Measurements from ENCODE around the gene NIBAN1.
"Not testable (repeated sequence)": the region's sequence is repeated elsewhere in the genome, so short reads cannot be mapped to it uniquely, and the experiment has no call there.

NIBAN1 gene

GRCh38 chr1:184973272-184974055 is 844 bp downstream of the NIBAN1 start:
- peak in 1 of 2 donors; percentile 30 for DNase-seq (ENCODE audit: low read depth in 2 of 2)

GRCh38 chr1:184972315-184973055 is 1.8 kb downstream of the NIBAN1 start:
- no peak for DNase-seq (ENCODE audit: low read depth in 2 of 2)

GRCh38 chr1:184971522-184972265 is 2.6 kb downstream of the NIBAN1 start:
- no peak for DNase-seq (ENCODE audit: low read depth in 2 of 2)

GRCh38 chr1:184970691-184971161 is 3.6 kb downstream of the NIBAN1 start:
- no peak for DNase-seq (ENCODE audit: low read depth in 2 of 2)

- no peak for DNase-seq (ENCODE audit: low read depth in 2 of 2)
These were observed 7.3 kb downstream of the NIBAN1 start for GRCh38 chr1:184966989-184967388.

DNA sequence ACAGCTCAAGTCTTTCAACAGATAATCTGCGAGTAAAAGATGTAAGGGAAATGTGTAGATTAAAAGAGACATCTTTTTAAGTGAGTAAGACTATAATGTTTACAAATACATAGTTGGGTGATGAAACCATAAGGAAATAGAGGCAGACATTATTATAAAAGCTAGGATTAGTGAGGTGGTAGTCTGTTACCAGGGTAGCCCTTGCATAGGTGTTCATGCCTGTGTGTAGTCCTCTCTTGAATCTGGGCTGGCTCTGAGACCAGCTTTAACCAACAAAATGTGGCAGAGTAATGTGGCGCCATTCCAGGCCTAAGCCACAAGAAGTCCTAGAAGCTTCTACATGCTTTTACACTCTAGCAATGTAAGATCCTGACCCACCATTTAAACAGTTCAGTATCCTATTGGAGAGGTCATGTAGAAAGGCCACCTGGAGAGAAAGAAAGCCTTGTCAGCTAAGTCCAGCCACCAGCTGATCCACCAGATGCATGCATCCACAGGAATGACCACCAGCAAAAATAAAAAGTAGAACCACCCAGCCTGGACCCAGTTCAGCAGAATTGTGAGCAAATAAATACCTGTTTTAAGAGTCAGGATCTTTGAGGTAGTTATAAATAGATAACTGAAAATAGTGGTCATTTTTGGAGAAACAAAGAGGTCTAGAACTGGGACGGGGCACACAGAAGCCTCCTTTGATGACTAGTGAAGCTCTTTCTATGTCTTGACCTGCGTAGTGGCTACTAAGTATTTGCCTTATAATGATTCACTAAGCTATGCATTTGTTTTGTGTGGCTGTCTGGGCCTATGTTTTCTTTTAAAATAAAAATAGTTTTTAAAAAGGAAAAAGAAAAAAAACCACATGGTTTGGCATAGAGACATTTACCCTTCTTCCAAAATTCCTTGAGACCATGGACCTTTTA is 8.1 kb downstream of the NIBAN1 start:
- no peak for DNase-seq (ENCODE audit: low read depth in 2 of 2)

DNA sequence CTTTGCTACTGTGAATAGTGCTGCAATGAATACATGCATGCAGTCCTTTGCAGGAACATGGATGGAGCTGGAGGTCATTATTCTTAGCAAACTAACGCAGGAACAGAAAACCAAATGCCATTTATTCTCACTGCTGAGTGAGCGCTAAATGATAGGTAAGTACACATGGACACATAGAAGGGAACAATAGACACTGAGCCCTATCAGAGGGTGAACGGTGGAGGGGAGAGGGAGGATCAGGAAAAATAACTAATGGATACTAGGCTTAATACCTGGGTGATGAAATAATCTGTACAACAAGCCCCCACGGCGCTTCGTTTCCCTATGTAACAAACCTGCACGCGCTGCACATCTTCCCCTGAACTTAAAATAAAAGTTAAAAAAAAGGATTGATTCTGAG is 8.9 kb downstream of the NIBAN1 start:
- no peak for DNase-seq (ENCODE audit: low read depth in 2 of 2)

DNA sequence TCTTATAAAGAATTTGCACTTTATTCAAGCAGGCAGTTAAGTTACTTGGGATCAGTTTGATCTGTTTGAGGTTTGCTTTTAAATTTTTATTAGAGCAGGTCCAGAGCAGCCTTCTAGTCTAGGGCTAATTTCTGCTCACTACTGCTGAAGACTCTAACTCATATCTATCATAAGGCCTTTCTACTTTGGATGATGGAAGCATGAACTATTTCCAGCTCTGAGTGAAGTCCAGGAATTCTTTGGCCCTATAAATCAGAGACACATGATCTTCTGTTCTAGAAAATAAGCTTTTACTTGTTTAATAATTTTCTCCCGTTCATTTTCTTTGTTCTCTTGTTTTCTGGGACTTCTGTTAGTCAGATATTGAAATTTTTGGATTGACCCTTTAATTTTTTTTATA is 14.7 kb downstream of the NIBAN1 start:
- no peak for DNase-seq (ENCODE audit: low read depth in 2 of 2)

DNA sequence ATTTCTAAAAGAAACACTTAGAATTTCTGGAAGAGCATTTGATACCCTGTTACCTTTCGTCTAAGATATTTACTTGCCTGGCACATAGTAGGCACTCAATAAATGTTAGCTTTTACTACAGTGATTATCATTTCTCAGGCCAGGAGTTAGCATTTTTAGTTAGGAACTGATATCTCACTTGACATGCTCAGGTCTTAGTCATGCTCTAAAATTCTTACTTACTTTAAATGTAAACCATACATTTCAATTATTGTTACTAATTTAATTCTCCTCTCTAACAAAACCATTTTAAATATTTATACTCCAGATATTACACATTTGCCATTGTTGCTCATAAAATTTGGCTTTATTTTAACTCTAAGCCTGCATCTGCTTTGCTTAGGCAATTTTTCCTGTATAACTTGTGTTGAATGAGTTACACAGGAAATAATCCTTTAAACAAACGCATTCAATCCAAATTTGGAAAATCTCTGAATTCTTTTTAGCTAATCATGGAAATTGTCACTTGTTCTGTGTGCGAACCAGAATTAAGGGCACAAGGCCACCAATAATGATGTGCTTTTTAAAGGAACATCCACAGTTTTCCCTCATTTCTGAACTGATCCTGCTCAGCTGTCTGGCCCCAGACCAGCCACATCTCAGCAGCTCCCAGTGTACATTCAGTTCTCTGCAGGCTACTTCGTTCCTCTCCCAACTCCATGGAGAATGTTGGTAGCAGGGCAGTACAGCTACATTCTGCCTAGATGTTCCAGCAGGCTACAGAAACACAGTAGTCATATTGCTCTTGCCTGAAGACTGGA is 15.6 kb downstream of the NIBAN1 start:
- no peak for DNase-seq (ENCODE audit: low read depth in 2 of 2)

DNA sequence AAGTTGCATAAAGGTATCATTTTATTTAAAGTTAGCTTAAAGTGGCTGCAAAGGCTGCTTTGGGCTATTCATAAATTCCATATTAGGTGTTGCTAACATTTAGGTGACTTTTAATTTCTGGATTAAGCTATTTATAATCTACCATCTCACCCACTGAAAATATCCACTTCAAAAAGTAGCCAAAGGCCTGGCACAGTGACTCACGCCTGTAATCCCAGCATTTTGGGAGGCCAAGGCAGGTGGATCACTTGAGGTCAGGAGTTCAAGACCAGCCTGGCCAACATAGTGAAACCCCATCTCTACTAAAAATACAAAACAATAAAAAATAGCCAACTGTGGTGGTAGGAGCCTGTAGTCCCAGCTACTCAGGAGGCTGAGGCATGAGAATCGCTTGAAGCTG is 16.4 kb downstream of the NIBAN1 start:
- not testable (repeated sequence) for DNase-seq (ENCODE audit: low read depth in 2 of 2)

DNA sequence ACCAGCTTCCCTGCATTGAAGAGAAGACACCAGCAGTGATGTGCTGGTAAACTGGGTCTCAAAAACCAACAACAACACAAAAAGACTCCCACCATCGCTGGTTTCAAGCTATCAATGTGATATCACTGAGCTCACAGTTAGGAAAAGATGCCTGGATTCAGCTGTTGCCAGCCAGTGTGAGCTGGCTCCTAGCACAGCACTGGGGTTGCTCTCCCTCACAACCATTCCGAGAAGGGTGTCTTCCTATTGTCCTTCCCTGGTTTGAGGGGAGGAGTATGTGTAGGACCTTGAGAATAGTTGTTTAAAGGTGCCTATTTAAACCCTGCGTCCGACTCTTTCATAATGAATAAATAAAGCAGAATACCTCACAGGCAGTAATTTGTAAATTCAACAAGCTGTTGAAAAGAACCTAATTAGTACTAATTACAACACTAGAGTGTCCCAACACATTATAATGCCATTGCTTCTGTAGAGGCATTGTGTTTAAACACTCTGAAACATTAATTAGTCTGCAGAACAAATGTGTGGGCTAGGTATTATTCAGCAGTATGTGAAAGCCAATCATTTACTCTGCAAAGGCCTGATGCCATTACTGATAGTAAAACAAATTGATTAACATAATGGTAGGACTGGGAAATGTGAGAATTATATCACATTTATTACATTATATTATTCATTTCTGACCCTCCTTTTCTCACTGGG is 17.2 kb downstream of the NIBAN1 start:
- no peak for DNase-seq (ENCODE audit: low read depth in 2 of 2)

DNA sequence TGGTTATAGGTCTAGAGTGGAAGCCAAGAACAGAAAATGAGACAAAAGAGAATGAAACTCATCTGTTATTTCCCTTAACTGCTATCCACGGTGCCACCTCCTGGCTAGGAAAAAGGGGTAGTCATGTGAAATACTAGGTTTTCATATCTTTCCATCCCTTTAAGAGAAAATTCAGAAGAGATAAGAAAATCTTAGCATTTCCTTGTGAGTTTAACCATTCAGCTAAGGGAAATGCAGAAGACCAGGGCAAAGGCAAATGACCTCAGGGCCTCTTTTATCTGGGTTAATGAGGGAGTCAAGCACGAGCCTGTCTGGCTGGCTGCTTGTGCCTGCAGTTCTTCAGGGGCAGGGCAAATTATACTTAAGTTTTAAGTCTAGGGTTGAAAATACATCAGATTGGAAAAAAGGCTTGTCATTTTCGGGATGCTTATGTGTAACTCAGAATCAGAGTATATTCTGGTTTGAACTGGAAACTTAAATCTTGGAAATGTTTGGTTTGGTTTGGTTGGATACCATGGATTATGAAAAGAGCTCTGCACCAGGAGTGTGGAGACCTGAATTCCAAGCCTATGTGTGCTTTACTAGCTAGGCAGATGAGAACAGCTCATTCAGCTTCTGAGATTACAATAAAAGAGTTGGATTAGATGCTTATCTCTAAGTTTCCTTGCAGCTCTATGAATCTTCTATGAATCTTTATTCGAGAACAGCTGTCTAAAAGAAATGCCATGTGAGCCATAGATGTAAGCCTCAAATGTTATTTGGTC is 19.9 kb downstream of the NIBAN1 start:
- no peak for DNase-seq (ENCODE audit: low read depth in 2 of 2)

DNA sequence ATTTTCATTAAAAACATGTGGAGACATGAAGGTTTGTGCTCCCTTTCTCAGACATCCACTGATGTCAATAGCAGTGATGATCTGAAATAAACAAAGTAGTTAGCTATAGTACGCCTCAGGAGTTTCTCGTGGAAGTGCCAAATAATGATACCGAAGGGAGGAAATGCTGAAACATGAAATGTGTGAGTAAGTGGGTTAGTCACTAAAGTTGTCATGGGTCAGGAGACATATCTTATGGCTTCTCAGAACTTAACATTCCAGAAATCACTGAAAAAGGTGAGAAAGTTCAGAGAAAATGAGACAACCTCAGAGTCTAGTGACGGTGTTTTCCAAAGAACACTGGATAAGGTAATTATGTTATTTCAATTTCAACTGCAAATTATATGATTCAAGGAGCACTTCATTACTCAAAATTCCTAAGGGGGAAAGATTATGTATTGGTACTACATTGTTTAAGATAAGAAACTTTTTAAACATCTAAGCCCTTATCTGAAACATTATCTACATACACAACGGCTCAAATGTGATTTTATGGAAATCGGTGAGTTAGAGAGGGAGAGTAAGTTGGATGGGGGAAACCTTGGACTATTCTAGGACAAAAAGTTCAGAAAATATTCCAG is 20.6 kb downstream of the NIBAN1 start:
- no peak for DNase-seq (ENCODE audit: low read depth in 2 of 2)

- no peak for DNase-seq (ENCODE audit: low read depth in 2 of 2)
These were observed 21.9 kb downstream of the NIBAN1 start for GRCh38 chr1:184952428-184952827.

DNA sequence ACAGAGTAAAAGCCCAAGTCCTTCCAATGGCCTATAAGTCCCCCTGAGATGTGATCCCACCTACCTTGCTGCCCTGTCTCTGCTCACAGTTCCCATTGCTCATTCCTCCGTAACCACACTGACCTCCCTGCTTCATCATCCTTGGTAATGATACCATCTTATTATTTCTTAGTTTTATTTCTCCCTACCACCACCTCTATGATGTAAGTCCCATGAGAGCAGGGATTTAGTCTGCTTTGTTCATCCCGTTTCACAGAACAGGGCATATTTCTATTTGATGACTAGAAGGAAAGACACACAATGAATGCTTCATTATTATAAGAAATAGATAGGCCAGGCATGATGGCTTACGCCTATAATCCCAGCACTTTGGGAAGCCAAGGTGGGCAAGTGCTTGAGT is 22.5 kb downstream of the NIBAN1 start:
- DNase-seq (ENCODE audit: low read depth in 2 of 2) = no peak

DNA sequence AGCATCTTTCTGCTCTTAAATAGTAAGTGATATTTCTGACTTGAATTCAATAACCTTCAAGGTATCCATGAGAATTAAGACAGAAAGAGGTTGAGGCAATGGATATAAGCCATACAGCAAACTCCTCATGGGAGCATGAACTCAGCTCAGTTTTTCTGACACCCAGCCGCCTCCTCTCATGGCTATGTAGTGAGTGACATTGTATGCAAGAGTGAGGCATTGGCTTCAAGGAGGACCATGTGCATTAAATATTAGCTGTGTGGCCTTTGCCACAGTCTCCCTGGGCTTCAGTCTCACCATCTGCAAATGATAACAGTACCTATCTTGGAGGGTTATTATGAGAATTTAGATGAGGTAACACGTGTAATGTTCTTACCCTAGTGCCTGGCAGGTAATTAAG is 23.4 kb downstream of the NIBAN1 start:
- DNase-seq (ENCODE audit: low read depth in 2 of 2) = no peak

DNA sequence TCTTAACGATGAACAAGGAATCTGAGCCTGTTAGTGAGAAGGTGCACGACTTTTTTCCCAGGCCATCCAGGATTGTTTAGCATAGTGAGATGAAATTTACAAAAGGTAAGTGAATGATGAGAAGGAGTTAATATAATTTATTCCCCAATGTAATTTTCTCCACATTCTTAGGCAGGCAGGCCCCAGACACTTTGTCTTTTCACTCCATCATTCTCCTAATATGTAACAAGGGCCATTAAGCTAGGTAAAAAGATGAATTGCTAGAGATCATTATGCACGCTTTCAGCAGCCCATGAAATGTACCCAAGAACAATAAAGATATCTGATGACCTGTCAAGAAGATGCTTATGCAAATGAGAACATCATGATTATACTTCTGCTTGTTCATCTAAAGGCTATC is 24.1 kb downstream of the NIBAN1 start:
- no peak for DNase-seq (ENCODE audit: low read depth in 2 of 2)

GRCh38 chr1:184947497-184948256 is 26.6 kb downstream of the NIBAN1 start:
- DNase-seq (ENCODE audit: low read depth in 2 of 2) = no peak

Data from stimulated activated CD4-positive, alpha-beta T cell treated with anti-CD3 and anti-CD28 coated beads, Interleukin-1b, Interleukin-23, amount 100 ng/mL, for 1 hour (primary cell).